NCI-H2107 (cell line): Measurements from ENCODE around the gene RGMA.
"Not testable (repeated sequence)": the region's sequence is repeated elsewhere in the genome, so short reads cannot be mapped to it uniquely, and the experiment has no call there.

Source experiments
- DNase-seq: peaks from one replicate; lab custom pipeline; 2025; lab: John Stamatoyannopoulos, UW

RGMA gene

GRCh38 chr15:93048426-93048721, 40.6 kb downstream of the RGMA start:
- DNase-seq, result no peak

GRCh38 chr15:93047621-93048425, 41.2 kb downstream of the RGMA start:
- DNase-seq, result no peak

GRCh38 chr15:93046721-93047120, 42.3 kb downstream of the RGMA start:
- DNase-seq, result no peak

GRCh38 chr15:93046120-93046519, 42.9 kb downstream of the RGMA start:
- DNase-seq, result no peak

GRCh38 chr15:93045191-93045785, 43.7 kb downstream of the RGMA start:
- no peak for DNase-seq

GRCh38 chr15:93044301-93045190, 44.5 kb downstream of the RGMA start:
- DNase-seq, result no peak

GRCh38 chr15:93043621-93044300, 45.2 kb downstream of the RGMA start:
- no peak for DNase-seq

GRCh38 chr15:93042691-93043378, 46.2 kb downstream of the RGMA start:
- DNase-seq, result no peak

GRCh38 chr15:93042211-93042610, 46.8 kb downstream of the RGMA start:
- DNase-seq, result no peak

- no peak for DNase-seq
Measured at GRCh38 chr15:93041159-93041547, 47.9 kb downstream of the RGMA start.

- no peak for DNase-seq
Measured at GRCh38 chr15:93040288-93041158, 48.5 kb downstream of the RGMA start.

GRCh38 chr15:93039562-93040287, 49.3 kb downstream of the RGMA start:
- DNase-seq, result not testable (repeated sequence)

GRCh38 chr15:93037820-93038705, 50.9 kb downstream of the RGMA start:
- no peak for DNase-seq

- no peak for DNase-seq
Measured at GRCh38 chr15:93036951-93037819, 51.8 kb downstream of the RGMA start.

GRCh38 chr15:93035953-93036810, 52.8 kb downstream of the RGMA start:
- DNase-seq, result no peak

- no peak for DNase-seq
Measured at GRCh38 chr15:93035092-93035915, 53.7 kb downstream of the RGMA start.
